A549 (cell line): ENCODE measurements around the gene RAD51B. TPM values are rescaled to one million over a fixed set of nuclear protein-coding genes. Genes with fewer than 3 reads are reported as not detected.

Source experiments
- ATAC-seq, 2 experiments: fragments of 200-7000 bp in 1 of 2; fragments of >200 bp in 1 of 2; cut with Nextera tagmentation in 1 of 2; cut with Tn5 transposase in 1 of 2; 3 replicates each; pipeline versions ENCODE4 v1.8.0 to v1.9.1; 2018 to 2020; ENCODE audit warnings: mild to moderate bottlenecking in 1 of 2, moderate library complexity in 1 of 2
- CTCF ChIA-PET: fragments of 300-600 bp; sonication (Branson Sonifier 250); formaldehyde crosslinking; extraction: SDS; loops from one replicate; lab custom pipeline; 2021; ENCODE audit warnings: antibody characterized with exemption, inconsistent platforms; lab: Yijun Ruan, JAX
- POLR2A ChIA-PET: fragments of 350-600 bp; formaldehyde crosslinking; extraction: SDS; loops from one replicate; lab custom pipeline; 2021; ENCODE audit warnings: antibody characterized with exemption, inconsistent platforms; lab: Yijun Ruan, JAX
- DNase-seq, 2 experiments: peaks; one replicate each; pipeline versions ENCODE4 v3.0.0 to v3.0.0-alpha.2; 2011 to 2016; ENCODE audit warnings: low read depth in 1 of 2, low spot score in 1 of 2
- FAIRE-seq: peaks from 2 replicates; lab custom pipeline; 2011; peaks lifted over from hg19 to GRCh38; lab: Jason Lieb, UNC
- H3K27ac ChIP-seq, 2 experiments: fragments of >200 bp; sonication (Bioruptor Twin); formaldehyde crosslinking; 3 replicates each; pipeline ENCODE4 v1.5.1; 2016 to 2017
- H3K4me1 ChIP-seq: fragments of >200 bp; sonication (Bioruptor Twin); formaldehyde crosslinking; 3 replicates; pipeline ENCODE4 v1.6.1; 2016
- H3K4me2 ChIP-seq: fragments of >200 bp; sonication (Bioruptor Twin); formaldehyde crosslinking; 3 replicates; pipeline ENCODE4 v1.6.1; 2016
- H3K4me3 ChIP-seq: fragments of >200 bp; sonication (Bioruptor Twin); formaldehyde crosslinking; 3 replicates; pipeline ENCODE4 v1.5.1; 2016
- H3K9me3 ChIP-seq: fragments of >200 bp; sonication (Bioruptor Twin); formaldehyde crosslinking; 3 replicates; pipeline ENCODE4 v1.6.1; 2016
- ATOH8 ChIP-seq: fragments of 250-450 bp; sonication (Bioruptor Pico); IDR thresholded peaks from 2 replicates; pipeline ENCODE4 v1.5.0; 2020; ENCODE audit warnings: low read depth, mild to moderate bottlenecking, moderate library complexity
- BCL3 ChIP-seq: fragments of >200 bp; sonication (Bioruptor Twin); formaldehyde crosslinking; IDR thresholded peaks from 3 replicates; pipeline ENCODE4 v1.6.1; 2016
- CBX8 ChIP-seq: fragments of 200-600 bp; sonication (generic); IDR thresholded peaks from 2 replicates; pipeline ENCODE4 v1.6.1; 2016
- E2F6 ChIP-seq: IDR thresholded peaks from 2 replicates; pipeline ENCODE4 v1.6.1; 2012; ENCODE audit warnings: low read depth, borderline replicate concordance
- ELK1 ChIP-seq: fragments of 150-350 bp; IDR thresholded peaks from 2 replicates; pipeline ENCODE4 v1.6.1; 2014; ENCODE audit warnings: low read depth, mild to moderate bottlenecking, low read length
- EP300 ChIP-seq, 2 experiments: fragments of >200 bp; sonication (Bioruptor Twin); formaldehyde crosslinking; IDR thresholded peaks; 2 replicates in 1 of 2; 3 replicates in 1 of 2; pipeline ENCODE4 v1.6.1; 2016 to 2017
- GATA3 ChIP-seq: IDR thresholded peaks from 2 replicates; pipeline ENCODE4 v1.6.1; 2012; ENCODE audit warnings: borderline replicate concordance
- HES2 ChIP-seq: fragments of >200 bp; sonication (Bioruptor Twin); formaldehyde crosslinking; IDR thresholded peaks from 2 replicates; pipeline ENCODE4 v1.6.1; 2016
- HEYL ChIP-seq: fragments of 250-450 bp; sonication (Bioruptor Pico); IDR thresholded peaks from 2 replicates; pipeline ENCODE4 v1.8.0; 2021; ENCODE audit warnings: mild to moderate bottlenecking, moderate library complexity
- HOXA7 ChIP-seq: fragments of 250-450 bp; sonication (Bioruptor Pico); IDR thresholded peaks from 2 replicates; pipeline ENCODE4 v1.5.0; 2020; ENCODE audit warnings: mild to moderate bottlenecking, moderate library complexity
- JUN ChIP-seq, 2 experiments: fragments of >200 bp; sonication (Bioruptor Twin); formaldehyde crosslinking; IDR thresholded peaks; 2 replicates in 1 of 2; 3 replicates in 1 of 2; pipeline ENCODE4 v1.6.1; 2016 to 2017
- KDM1A ChIP-seq: fragments of 200-600 bp; sonication (generic); IDR thresholded peaks from 2 replicates; pipeline ENCODE4 v1.6.1; 2016; ENCODE audit warnings: low read depth, mild to moderate bottlenecking
- MAX ChIP-seq: IDR thresholded peaks from 2 replicates; pipeline ENCODE4 v1.6.1; 2012
- MAZ ChIP-seq: fragments of 150-350 bp; IDR thresholded peaks from 2 replicates; pipeline ENCODE4 v1.6.1; 2014; ENCODE audit warnings: antibody characterized with exemption, low read depth, low read length, borderline replicate concordance
- PBX3 ChIP-seq: IDR thresholded peaks from 2 replicates; pipeline ENCODE4 v1.6.1; 2012
- PHF8 ChIP-seq: fragments of 200-600 bp; sonication (generic); IDR thresholded peaks from 2 replicates; pipeline ENCODE4 v1.6.1; 2016; ENCODE audit warnings: low read depth, mild to moderate bottlenecking, antibody characterized with exemption, moderate library complexity, borderline replicate concordance
- POLR2AphosphoS2 ChIP-seq: conservative IDR thresholded peaks from 2 replicates; pipeline ENCODE4 v1.6.1; 2012; ENCODE audit warnings: low read length, improper control_type of control experiment, inconsistent platforms
- SMC3 ChIP-seq: fragments of >200 bp; sonication (Bioruptor Twin); formaldehyde crosslinking; IDR thresholded peaks from 3 replicates; pipeline ENCODE4 v1.6.1; 2018; ENCODE audit warnings: inconsistent platforms
- USF2 ChIP-seq: fragments of 450-650 bp; IDR thresholded peaks from 2 replicates; pipeline ENCODE4 v1.6.1; 2014; ENCODE audit warnings: antibody characterized with exemption
- ZFP36 ChIP-seq: fragments of 450-650 bp; IDR thresholded peaks from 2 replicates; pipeline ENCODE4 v1.6.1; 2014; ENCODE audit warnings: borderline replicate concordance; ENCODE audit not compliant: partially characterized antibody
- ZNF302 ChIP-seq: fragments of 250-450 bp; sonication (Bioruptor Pico); IDR thresholded peaks from 2 replicates; pipeline ENCODE4 v1.9.0; 2021; ENCODE audit warnings: inconsistent platforms, mild to moderate bottlenecking, moderate library complexity
- WGBS: methylation state at CpG from one replicate; pipeline ENCODE4 v1.1.6; 2017; ENCODE audit errors: missing lambda C conversion rate; 5-methylcytosine and 5-hydroxymethylcytosine counted together
- polyA plus RNA-seq, 4 experiments: library from polyadenylated mRNA; depleted of rRNA in 3 of 4; stranded (reverse); fragments of >200 nt; fragmentation: RNase III in 1 of 4; extraction: RNeasy Plus Mini Kit Qiagen cat#74134 plus additional on column Dnase treatment in 1 of 4; gene quantifications; 2 replicates in 3 of 4; 3 replicates in 1 of 4; pipeline ENCODE4 v1.2.3, GENCODE V29; 2011 to 2017

RAD51B gene
- polyA plus RNA-seq, 2 of the 4 experiments (the other 2 are of a cell fraction), result 7.2 to 10.8 TPM

GRCh38 chr14:68578597-68578996 is 759.0 kb downstream of the RAD51B start:
- Histone ChIP-seq H3K4me2 (no peak overlapping the region), H3K4me1 (peaks cover 41% of the 10 kb centered on the region), H3K9me3 (no peaks in the 10 kb centered on the region), H3K27ac (peak overlapping the region; percentile 86 to 89), H3K4me3 (no peak overlapping the region)
- FAIRE-seq, result no peak
- CTCF ChIA-PET, result interaction anchor here (1.0 to 1.1 kb wide), 2 partner anchors 9 to 119 kb away, joined by 3 read pairs; no protein-coding TSS in a partner anchor
- ATAC-seq, result no peak
- TF ChIP-seq MAX (peak; percentile 44), POLR2AphosphoS2 (no peak), E2F6 (0 out of 2 replicates have a peak, but pooled peaks have one; percentile 11), ZNF302 (CRISPR knock-in tag) (no peak), ATOH8 (CRISPR knock-in tag) (no peak), SMC3 (no peak), HOXA7 (CRISPR knock-in tag) (no peak), MAZ (no peak), EP300 (IDR thresholded peaks at IDR 0.05) (no peak), HES2 (no peak)
- POLR2A ChIA-PET, result no interaction called here
- 35% methylated on average over 2 of the region's 2 CpGs for WGBS
- DNase-seq, result no peak

- FAIRE-seq (no peak), ATAC-seq (no peak), DNase-seq (no peak)
- ChIA-PET CTCF (interaction anchor here (0.8 to 2.2 kb wide), 5 partner anchors 9 to 331 kb away, joined by 3 to 5 read pairs (median 3); no protein-coding TSS in a partner anchor), POLR2A (interaction anchor here (1.1 kb wide), 1 partner anchor 211 kb away, joined by 3 read pairs; no protein-coding TSS in a partner anchor)
- Histone ChIP-seq H3K27ac (peak overlapping the region; percentile 86 to 89), H3K4me3 (no peak overlapping the region), H3K4me1 (peaks cover 35% of the 10 kb centered on the region), H3K4me2 (no peak overlapping the region), H3K9me3 (no peaks in the 10 kb centered on the region)
- WGBS, result 87% methylated on average over 9 of the region's 9 CpGs
- TF ChIP-seq KDM1A (no peak), ZFP36 (no peak), CBX8 (no peak), HOXA7 (CRISPR knock-in tag) (no peak), ELK1 (no peak), PBX3 (no peak), HEYL (CRISPR knock-in tag) (no peak), GATA3 (no peak), PHF8 (no peak), BCL3 (no peak), USF2 (no peak), JUN (IDR thresholded peaks at IDR 0.05) (no peak)
Observed at GRCh38 chr14:68580096-68580645, 760.6 kb downstream of the RAD51B start.
